HEK293 (cell line): Measurements from ENCODE around the gene ASF1B.

Experiments used
- CTCF ChIA-PET: fragments of 350-600 bp; formaldehyde crosslinking; extraction: SDS; loops from one replicate; lab custom pipeline; 2021; ENCODE audit warnings: antibody characterized with exemption; lab: Yijun Ruan, JAX
- POLR2A ChIA-PET: fragments of 300-600 bp; formaldehyde crosslinking; extraction: SDS; loops from one replicate; lab custom pipeline; 2020; ENCODE audit warnings: antibody characterized with exemption, inconsistent platforms; lab: Yijun Ruan, JAX
- H3K27ac ChIP-seq: fragments of 200-500 bp; sonication (Bioruptor generic); 2 replicates; pipeline ENCODE4 v1.5.1; 2014; ENCODE audit warnings: low read depth, low read length, control low read depth, inconsistent platforms; ENCODE audit errors: extremely low read depth
- H3K36me3 ChIP-seq, 2 experiments: fragments of 200-500 bp in 1 of 2; sonication (Bioruptor generic) in 1 of 2; 1 replicate in 1 of 2; 2 replicates in 1 of 2; pipeline ENCODE4 v1.5.1; 2014 to 2017; ENCODE audit warnings: inconsistent platforms in 2 of 2, low read length in 2 of 2; ENCODE audit not compliant: control insufficient read depth in 2 of 2, insufficient read depth in 1 of 2
- H3K4me1 ChIP-seq: fragments of 200-500 bp; sonication (Bioruptor generic); 2 replicates; pipeline ENCODE4 v1.5.1; 2014; ENCODE audit warnings: mild to moderate bottlenecking, low read length, inconsistent platforms; ENCODE audit not compliant: control insufficient read depth, insufficient read depth
- H3K4me3 ChIP-seq: 2 replicates; pipeline ENCODE4 v1.5.1; 2011; ENCODE audit warnings: low read depth, mild to moderate bottlenecking, control low read depth, low read length, moderate library complexity
- H3K9me3 ChIP-seq: fragments of 200-500 bp; sonication (Bioruptor generic); 2 replicates; pipeline ENCODE4 v1.5.1; 2014; ENCODE audit warnings: low read depth, low read length, inconsistent platforms; ENCODE audit not compliant: control insufficient read depth, insufficient read depth
- KLF1 ChIP-seq: fragments of 450-650 bp; formaldehyde crosslinking; IDR thresholded peaks from 2 replicates; pipeline ENCODE4 v1.5.1; 2016; ENCODE audit warnings: missing biosample characterization, missing genetic modification characterization
- MZF1 ChIP-seq: fragments of 450-650 bp; formaldehyde crosslinking; IDR thresholded peaks from 2 replicates; pipeline ENCODE4 v1.5.1; 2017; ENCODE audit warnings: missing biosample characterization, missing genetic modification characterization, borderline replicate concordance
- SP3 ChIP-seq: fragments of 450-650 bp; formaldehyde crosslinking; IDR thresholded peaks from 2 replicates; pipeline ENCODE4 v1.5.1; 2016; ENCODE audit warnings: missing biosample characterization, missing genetic modification characterization
- ZBTB11 ChIP-seq: fragments of 450-650 bp; formaldehyde crosslinking; conservative IDR thresholded peaks from 2 replicates; pipeline ENCODE4 v1.5.1; 2016; ENCODE audit warnings: low read depth, missing biosample characterization, missing genetic modification characterization
- ZBTB17 ChIP-seq: fragments of 450-650 bp; formaldehyde crosslinking; IDR thresholded peaks from 2 replicates; pipeline ENCODE4 v1.5.1; 2016; ENCODE audit warnings: missing biosample characterization, missing genetic modification characterization
- ZBTB48 ChIP-seq: fragments of 450-650 bp; formaldehyde crosslinking; IDR thresholded peaks from 2 replicates; pipeline ENCODE4 v1.5.1; 2016; ENCODE audit warnings: missing biosample characterization, missing genetic modification characterization
- ZFP3 ChIP-seq: fragments of 450-650 bp; formaldehyde crosslinking; IDR thresholded peaks from 2 replicates; pipeline ENCODE4 v1.5.1; 2016; ENCODE audit warnings: low read depth, missing biosample characterization, missing genetic modification characterization
- ZFP69B ChIP-seq: fragments of 450-650 bp; formaldehyde crosslinking; IDR thresholded peaks from 2 replicates; pipeline ENCODE4 v1.5.1; 2016; ENCODE audit warnings: missing biosample characterization, missing genetic modification characterization
- ZNF121 ChIP-seq: fragments of 450-650 bp; formaldehyde crosslinking; IDR thresholded peaks from 2 replicates; pipeline ENCODE4 v1.5.1; 2016; ENCODE audit warnings: missing biosample characterization, missing genetic modification characterization
- ZNF169 ChIP-seq: fragments of 450-650 bp; formaldehyde crosslinking; IDR thresholded peaks from 2 replicates; pipeline ENCODE4 v1.5.1; 2016; ENCODE audit warnings: missing biosample characterization, missing genetic modification characterization
- ZNF174 ChIP-seq: fragments of 450-650 bp; formaldehyde crosslinking; IDR thresholded peaks from 2 replicates; pipeline ENCODE4 v1.5.0; 2017; ENCODE audit warnings: missing biosample characterization, mild to moderate bottlenecking, missing genetic modification characterization
- ZNF175 ChIP-seq: fragments of 450-650 bp; formaldehyde crosslinking; IDR thresholded peaks from 2 replicates; pipeline ENCODE4 v1.5.1; 2016; ENCODE audit warnings: missing biosample characterization, missing genetic modification characterization
- ZNF23 ChIP-seq: fragments of 450-650 bp; formaldehyde crosslinking; IDR thresholded peaks from 2 replicates; pipeline ENCODE4 v1.5.1; 2016; ENCODE audit warnings: missing biosample characterization, missing genetic modification characterization, borderline replicate concordance
- ZNF239 ChIP-seq: fragments of 450-650 bp; formaldehyde crosslinking; IDR thresholded peaks from 2 replicates; pipeline ENCODE4 v1.5.1; 2016; ENCODE audit warnings: missing biosample characterization, missing genetic modification characterization
- ZNF280D ChIP-seq: fragments of 450-650 bp; formaldehyde crosslinking; IDR thresholded peaks from 2 replicates; pipeline ENCODE4 v1.5.1; 2016; ENCODE audit warnings: missing biosample characterization, missing genetic modification characterization
- ZNF404 ChIP-seq: fragments of 450-650 bp; formaldehyde crosslinking; IDR thresholded peaks from 2 replicates; pipeline ENCODE4 v1.5.1; 2017; ENCODE audit warnings: missing biosample characterization, missing genetic modification characterization
- ZNF426 ChIP-seq: fragments of 450-650 bp; formaldehyde crosslinking; IDR thresholded peaks from 2 replicates; pipeline ENCODE4 v1.5.1; 2017; ENCODE audit warnings: missing biosample characterization, missing genetic modification characterization, mild to moderate bottlenecking, inconsistent platforms, moderate library complexity
- ZNF433 ChIP-seq: fragments of 450-650 bp; formaldehyde crosslinking; IDR thresholded peaks from 2 replicates; pipeline ENCODE4 v1.5.1; 2016; ENCODE audit warnings: missing biosample characterization, missing genetic modification characterization, low read depth
- ZNF530 ChIP-seq: fragments of 450-650 bp; formaldehyde crosslinking; IDR thresholded peaks from 2 replicates; pipeline ENCODE4 v1.5.1; 2016; ENCODE audit warnings: low read depth, missing biosample characterization, missing genetic modification characterization
- ZNF670 ChIP-seq: fragments of 450-650 bp; formaldehyde crosslinking; IDR thresholded peaks from 2 replicates; pipeline ENCODE4 v1.5.1; 2016; ENCODE audit warnings: missing biosample characterization, missing genetic modification characterization, low read depth
- ZNF777 ChIP-seq: fragments of 450-650 bp; formaldehyde crosslinking; IDR thresholded peaks from 2 replicates; pipeline ENCODE4 v1.5.1; 2017; ENCODE audit warnings: missing biosample characterization, missing genetic modification characterization, borderline replicate concordance
- ZNF830 ChIP-seq: fragments of 450-650 bp; IDR thresholded peaks from 2 replicates; pipeline ENCODE4 v1.5.0; 2018; ENCODE audit warnings: missing biosample characterization, missing genetic modification characterization, low read depth, mild to moderate bottlenecking, moderate library complexity

Gene ASF1B

GRCh38 chr19:14105680-14106079 lies 30.7 kb downstream of the ASF1B start:
- POLR2A ChIA-PET, result no interaction called here
- Histone ChIP-seq H3K36me3 (peaks cover 11 to 54% of the 10 kb centered on the region in 2 experiments; a peak in 2 of 3 replicates), H3K4me1 (no peaks in the 10 kb centered on the region), H3K4me3 (no peak overlapping the region), H3K9me3 (no peaks in the 10 kb centered on the region), H3K27ac (no peak overlapping the region)
- CTCF ChIA-PET, result interaction anchor here (1.1 kb wide), 2 partner anchors 31 to 90 kb away, joined by 3 read pairs; partner anchors contain the start of gene ASF1B
- no peak for TF ChIP-seq ZNF404 (tag by site-specific recombination)
- no peak for TF ChIP-seq ZNF280D
- no peak for TF ChIP-seq MZF1
- TF ChIP-seq KLF1 (tag by site-specific recombination), result no peak
- TF ChIP-seq SP3 (tag by site-specific recombination), result no peak

GRCh38 chr19:14103310-14103709 lies 33.1 kb downstream of the ASF1B start:
- Histone ChIP-seq H3K36me3 (peaks cover 24 to 62% of the 10 kb centered on the region in 2 experiments; a peak in 2 of 3 replicates), H3K9me3 (no peaks in the 10 kb centered on the region), H3K4me1 (no peaks in the 10 kb centered on the region), H3K4me3 (no peak overlapping the region), H3K27ac (no peak overlapping the region)
- ChIA-PET CTCF (interaction anchor here (0.6 kb wide), 1 partner anchor 218 kb away, joined by 5 read pairs; no protein-coding TSS in a partner anchor), POLR2A (interaction anchor here (1.8 kb wide), 1 partner anchor 33 kb away, joined by 5 read pairs; the partner anchor contains the start of gene ASF1B)
- TF ChIP-seq ZNF174 (tag by site-specific recombination) (no peak), ZBTB17 (tag by site-specific recombination) (no peak), ZNF433 (tag by site-specific recombination) (no peak)

- CTCF ChIA-PET, result interaction anchor here (0.6 kb wide), 1 partner anchor 218 kb away, joined by 5 read pairs; no protein-coding TSS in a partner anchor
- no peak for TF ChIP-seq ZNF530 (tag by site-specific recombination)
- TF ChIP-seq ZBTB11, result no peak
- Histone ChIP-seq H3K9me3 (no peaks in the 10 kb centered on the region), H3K4me3 (no peak overlapping the region), H3K27ac (no peak overlapping the region), H3K4me1 (no peaks in the 10 kb centered on the region), H3K36me3 (peaks cover 26 to 64% of the 10 kb centered on the region in 2 experiments; a peak in 2 of 3 replicates)
- POLR2A ChIA-PET, result interaction anchor here (1.8 kb wide), 1 partner anchor 34 kb away, joined by 5 read pairs; the partner anchor contains the start of gene ASF1B
Observed at GRCh38 chr19:14102756-14103155, 33.6 kb downstream of the ASF1B start.

- no peak overlapping the region for H3K27ac ChIP-seq
- no peaks in the 10 kb centered on the region for H3K4me1 ChIP-seq
- ChIA-PET CTCF (interaction anchor here (0.6 to 1.1 kb wide), 2 partner anchors 27 to 506 kb away, joined by 4 read pairs; no protein-coding TSS in a partner anchor), POLR2A (no interaction called here)
- H3K9me3 ChIP-seq, result no peaks in the 10 kb centered on the region
- peaks cover 26 to 66% of the 10 kb centered on the region in 2 experiments; a peak in 2 of 3 replicates for H3K36me3 ChIP-seq
- no peak overlapping the region for H3K4me3 ChIP-seq
- no peak for TF ChIP-seq ZNF670 (tag by site-specific recombination)
- no peak for TF ChIP-seq ZNF830 (tag by site-specific recombination)
- TF ChIP-seq ZNF23 (tag by site-specific recombination), result no peak
- TF ChIP-seq ZNF426 (tag by site-specific recombination), result no peak
- TF ChIP-seq ZBTB48, result no peak
- no peak for TF ChIP-seq ZNF777 (tag by site-specific recombination)
- TF ChIP-seq ZNF175 (tag by site-specific recombination), result no peak
- no peak for TF ChIP-seq ZFP69B (tag by site-specific recombination)
- no peak for TF ChIP-seq ZFP3 (tag by site-specific recombination)
- TF ChIP-seq ZNF239, result no peak
- TF ChIP-seq ZNF169 (tag by site-specific recombination), result no peak
- TF ChIP-seq ZNF121 (tag by site-specific recombination), result no peak
Observed at GRCh38 chr19:14102102-14102696, 34.2 kb downstream of the ASF1B start.
